H1 (cell line): ENCODE measurements around the gene SLC45A1. TPM values are rescaled to one million over a fixed set of nuclear protein-coding genes. Genes with fewer than 3 reads are reported as not detected.

ENCODE experiments used
- EZH2 ChIP-seq: fragments of 200-600 bp; sonication (generic); IDR thresholded peaks from 2 replicates; pipeline ENCODE4 v1.7.1; 2012; ENCODE audit warnings: low read depth, mild to moderate bottlenecking, moderate library complexity, low read length, inconsistent platforms; ENCODE audit not compliant: severe bottlenecking
- JUN ChIP-seq: IDR thresholded peaks from 2 replicates; pipeline ENCODE4 v1.6.1; 2011; ENCODE audit warnings: low read depth, mild to moderate bottlenecking, improper control_type of control experiment, low read length
- POU5F1 ChIP-seq: IDR thresholded peaks from 2 replicates; pipeline ENCODE4 v1.6.1; 2011; ENCODE audit warnings: low read depth, mild to moderate bottlenecking, low read length, moderate library complexity
- RBBP5 ChIP-seq: IDR thresholded peaks from 2 replicates; pipeline ENCODE4 v1.7.1; 2012; ENCODE audit warnings: low read depth, mild to moderate bottlenecking, inconsistent platforms, low read length, moderate library complexity, borderline replicate concordance
- SAP30 ChIP-seq: fragments of 300-600 bp; sonication (generic); IDR thresholded peaks from 2 replicates; pipeline ENCODE4 v1.7.1; 2012; ENCODE audit warnings: low read length, moderate library complexity, mild to moderate bottlenecking, inconsistent platforms; ENCODE audit not compliant: insufficient read depth, insufficient replicate concordance
- SUZ12 ChIP-seq: fragments of 200-600 bp; sonication (generic); IDR thresholded peaks from 2 replicates; pipeline ENCODE4 v1.6.1; 2012; ENCODE audit warnings: mild to moderate bottlenecking, inconsistent platforms, low read length, moderate library complexity, mixed read lengths
- polyA plus RNA-seq, 7 experiments: library from polyadenylated mRNA; depleted of rRNA in 3 of 7; stranded (reverse) in 5 of 7; unstranded in 2 of 7; fragments of >200 nt in 5 of 7; fragments of 200-250 nt in 2 of 7; gene quantifications; 1 replicate in 5 of 7; 2 replicates in 1 of 7; 4 replicates in 1 of 7; pipeline versions ENCODE4 v1.2.1 to v1.2.3, GENCODE V29; 2011 to 2013; ENCODE audit warnings: missing spikeins in 2 of 7, mixed read lengths in 2 of 7
- total RNA-seq: library from RNA; stranded (reverse); fragmentation: NEBNext Ultra II Directional; extraction: Animal tissue kit (Norgen Biotek cat#: 25700); gene quantifications from 2 replicates; pipeline ENCODE4 v1.2.1, GENCODE V29; 2021

SLC45A1 gene
- total and polyA plus RNA-seq, 2 of the 8 experiments (the other 6 are each of a cell fraction or from before 2014, with no cell fraction given) = 1.0 to 1.7 TPM

GRCh38 chr1:8376358-8376840, 58.5 kb downstream of the SLC45A1 start (continued):
- TF ChIP-seq SAP30 (no peak), POU5F1 (no peak), RBBP5 (no peak), SUZ12 (no peak), EZH2 (no peak), JUN (no peak)
